ENCODE results near the gene VPS72. TPM values are rescaled to one million over a fixed set of nuclear protein-coding genes. Genes with fewer than 3 reads are reported as not detected.

The VPS72 gene
- total and polyA plus RNA-seq, 9 of the 15 experiments (the other 6 are each of a cell fraction or from before 2014, with no cell fraction given) = 7.2 to 131 (median 75.7) TPM

DNA sequence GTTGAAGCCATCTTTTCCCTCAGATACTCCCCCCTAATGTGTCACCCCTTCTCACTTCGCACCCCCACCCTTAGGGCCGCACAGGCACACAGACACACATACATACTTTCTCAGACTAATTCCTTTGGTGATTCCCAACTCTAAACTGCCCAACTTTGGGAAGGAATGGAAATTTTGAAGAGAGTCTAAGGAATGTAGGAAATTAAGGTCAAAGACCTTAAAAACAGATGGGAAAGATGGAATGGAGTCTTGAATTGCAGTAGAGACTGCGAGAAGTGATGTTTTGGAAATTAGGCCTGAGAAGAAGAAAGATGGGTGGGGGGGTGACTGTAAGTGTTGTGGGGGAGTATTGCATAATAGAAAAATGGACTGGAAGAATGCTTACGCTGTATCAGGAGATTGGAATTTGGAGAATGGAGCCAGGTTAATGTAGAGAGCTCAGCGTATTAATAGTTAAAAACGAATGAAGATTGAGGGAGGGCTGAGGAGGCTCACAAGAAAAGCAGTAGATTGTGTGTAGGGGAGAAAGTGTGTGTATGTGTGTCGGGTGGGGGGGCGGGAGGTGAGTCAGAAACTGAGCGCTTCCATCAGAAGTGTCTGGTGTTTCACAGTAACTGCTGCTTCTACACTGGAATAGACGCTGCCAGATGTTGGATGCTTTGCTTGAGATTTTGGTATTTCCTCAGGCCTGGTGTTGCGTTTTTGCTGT lies 10.0 kb upstream of the VPS72 start (continued):
- TF ChIP-seq CAMTA2 (CRISPR knock-in tag; conservative IDR thresholded peaks at IDR 0.05) = no peak
- no peak for TF ChIP-seq MED1 (CRISPR knock-in tag; IDR thresholded peaks at IDR 0.05; ENCODE audit: borderline replicate concordance)
- peak; percentile 40; the same call in 1 of the 2 replicates for TF ChIP-seq CEBPG (CRISPR knock-in tag; IDR thresholded peaks at IDR 0.05)
- TF ChIP-seq CEBPG (tag; conservative IDR thresholded peaks at IDR 0.05 in 1 of 2, IDR thresholded peaks at IDR 0.05 in 1 of 2) = peak; percentile 54 to 61; a peak in 3 of 4 replicates
- TF ChIP-seq, protein P1, sequence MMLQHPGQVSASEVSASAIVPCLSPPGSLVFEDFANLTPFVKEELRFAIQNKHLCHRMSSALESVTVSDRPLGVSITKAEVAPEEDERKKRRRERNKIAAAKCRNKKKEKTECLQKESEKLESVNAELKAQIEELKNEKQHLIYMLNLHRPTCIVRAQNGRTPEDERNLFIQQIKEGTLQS (IDR thresholded peaks at IDR 0.05) = 0 out of 2 replicates have a peak, but pooled peaks have one; percentile 51
- TF ChIP-seq, protein P1 (CRISPR knock-in tag; conservative IDR thresholded peaks at IDR 0.05) = no peak
- TF ChIP-seq SMARCA5 (IDR thresholded peaks at IDR 0.05) = no peak
- TF ChIP-seq, protein P2, sequence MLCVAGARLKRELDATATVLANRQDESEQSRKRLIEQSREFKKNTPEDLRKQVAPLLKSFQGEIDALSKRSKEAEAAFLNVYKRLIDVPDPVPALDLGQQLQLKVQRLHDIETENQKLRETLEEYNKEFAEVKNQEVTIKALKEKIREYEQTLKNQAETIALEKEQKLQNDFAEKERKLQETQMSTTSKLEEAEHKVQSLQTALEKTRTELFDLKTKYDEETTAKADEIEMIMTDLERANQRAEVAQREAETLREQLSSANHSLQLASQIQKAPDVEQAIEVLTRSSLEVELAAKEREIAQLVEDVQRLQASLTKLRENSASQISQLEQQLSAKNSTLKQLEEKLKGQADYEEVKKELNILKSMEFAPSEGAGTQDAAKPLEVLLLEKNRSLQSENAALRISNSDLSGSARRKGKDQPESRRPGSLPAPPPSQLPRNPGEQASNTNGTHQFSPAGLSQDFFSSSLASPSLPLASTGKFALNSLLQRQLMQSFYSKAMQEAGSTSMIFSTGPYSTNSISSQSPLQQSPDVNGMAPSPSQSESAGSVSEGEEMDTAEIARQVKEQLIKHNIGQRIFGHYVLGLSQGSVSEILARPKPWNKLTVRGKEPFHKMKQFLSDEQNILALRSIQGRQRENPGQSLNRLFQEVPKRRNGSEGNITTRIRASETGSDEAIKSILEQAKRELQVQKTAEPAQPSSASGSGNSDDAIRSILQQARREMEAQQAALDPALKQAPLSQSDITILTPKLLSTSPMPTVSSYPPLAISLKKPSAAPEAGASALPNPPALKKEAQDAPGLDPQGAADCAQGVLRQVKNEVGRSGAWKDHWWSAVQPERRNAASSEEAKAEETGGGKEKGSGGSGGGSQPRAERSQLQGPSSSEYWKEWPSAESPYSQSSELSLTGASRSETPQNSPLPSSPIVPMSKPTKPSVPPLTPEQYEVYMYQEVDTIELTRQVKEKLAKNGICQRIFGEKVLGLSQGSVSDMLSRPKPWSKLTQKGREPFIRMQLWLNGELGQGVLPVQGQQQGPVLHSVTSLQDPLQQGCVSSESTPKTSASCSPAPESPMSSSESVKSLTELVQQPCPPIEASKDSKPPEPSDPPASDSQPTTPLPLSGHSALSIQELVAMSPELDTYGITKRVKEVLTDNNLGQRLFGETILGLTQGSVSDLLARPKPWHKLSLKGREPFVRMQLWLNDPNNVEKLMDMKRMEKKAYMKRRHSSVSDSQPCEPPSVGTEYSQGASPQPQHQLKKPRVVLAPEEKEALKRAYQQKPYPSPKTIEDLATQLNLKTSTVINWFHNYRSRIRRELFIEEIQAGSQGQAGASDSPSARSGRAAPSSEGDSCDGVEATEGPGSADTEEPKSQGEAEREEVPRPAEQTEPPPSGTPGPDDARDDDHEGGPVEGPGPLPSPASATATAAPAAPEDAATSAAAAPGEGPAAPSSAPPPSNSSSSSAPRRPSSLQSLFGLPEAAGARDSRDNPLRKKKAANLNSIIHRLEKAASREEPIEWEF (CRISPR knock-in tag; IDR thresholded peaks at IDR 0.05) = no peak
- TF ChIP-seq MCM5 (IDR thresholded peaks at IDR 0.05; ENCODE audit: low read depth) = no peak
- no peak for TF ChIP-seq POLR2A (conservative IDR thresholded peaks at IDR 0.05)
- TF ChIP-seq CEBPB (tag; IDR thresholded peaks at IDR 0.05) = peak; percentile 75
- TF ChIP-seq MECOM (CRISPR knock-in tag; IDR thresholded peaks at IDR 0.05) = no peak
- TF ChIP-seq, protein P3, sequence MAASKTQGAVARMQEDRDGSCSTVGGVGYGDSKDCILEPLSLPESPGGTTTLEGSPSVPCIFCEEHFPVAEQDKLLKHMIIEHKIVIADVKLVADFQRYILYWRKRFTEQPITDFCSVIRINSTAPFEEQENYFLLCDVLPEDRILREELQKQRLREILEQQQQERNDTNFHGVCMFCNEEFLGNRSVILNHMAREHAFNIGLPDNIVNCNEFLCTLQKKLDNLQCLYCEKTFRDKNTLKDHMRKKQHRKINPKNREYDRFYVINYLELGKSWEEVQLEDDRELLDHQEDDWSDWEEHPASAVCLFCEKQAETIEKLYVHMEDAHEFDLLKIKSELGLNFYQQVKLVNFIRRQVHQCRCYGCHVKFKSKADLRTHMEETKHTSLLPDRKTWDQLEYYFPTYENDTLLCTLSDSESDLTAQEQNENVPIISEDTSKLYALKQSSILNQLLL (CRISPR knock-in tag; IDR thresholded peaks at IDR 0.05; ENCODE audit: borderline replicate concordance) = no peak

Measured in K562 (cell line).